ENCODE results near the gene TRAFD1. TPM values are rescaled to one million over a fixed set of nuclear protein-coding genes. Genes with fewer than 3 reads are reported as not detected.

TRAFD1 gene
- total and polyA plus RNA-seq, 2 of the 8 experiments (the other 6 are each of a cell fraction or from before 2014, with no cell fraction given): 18.1 to 33.1 TPM

DNA sequence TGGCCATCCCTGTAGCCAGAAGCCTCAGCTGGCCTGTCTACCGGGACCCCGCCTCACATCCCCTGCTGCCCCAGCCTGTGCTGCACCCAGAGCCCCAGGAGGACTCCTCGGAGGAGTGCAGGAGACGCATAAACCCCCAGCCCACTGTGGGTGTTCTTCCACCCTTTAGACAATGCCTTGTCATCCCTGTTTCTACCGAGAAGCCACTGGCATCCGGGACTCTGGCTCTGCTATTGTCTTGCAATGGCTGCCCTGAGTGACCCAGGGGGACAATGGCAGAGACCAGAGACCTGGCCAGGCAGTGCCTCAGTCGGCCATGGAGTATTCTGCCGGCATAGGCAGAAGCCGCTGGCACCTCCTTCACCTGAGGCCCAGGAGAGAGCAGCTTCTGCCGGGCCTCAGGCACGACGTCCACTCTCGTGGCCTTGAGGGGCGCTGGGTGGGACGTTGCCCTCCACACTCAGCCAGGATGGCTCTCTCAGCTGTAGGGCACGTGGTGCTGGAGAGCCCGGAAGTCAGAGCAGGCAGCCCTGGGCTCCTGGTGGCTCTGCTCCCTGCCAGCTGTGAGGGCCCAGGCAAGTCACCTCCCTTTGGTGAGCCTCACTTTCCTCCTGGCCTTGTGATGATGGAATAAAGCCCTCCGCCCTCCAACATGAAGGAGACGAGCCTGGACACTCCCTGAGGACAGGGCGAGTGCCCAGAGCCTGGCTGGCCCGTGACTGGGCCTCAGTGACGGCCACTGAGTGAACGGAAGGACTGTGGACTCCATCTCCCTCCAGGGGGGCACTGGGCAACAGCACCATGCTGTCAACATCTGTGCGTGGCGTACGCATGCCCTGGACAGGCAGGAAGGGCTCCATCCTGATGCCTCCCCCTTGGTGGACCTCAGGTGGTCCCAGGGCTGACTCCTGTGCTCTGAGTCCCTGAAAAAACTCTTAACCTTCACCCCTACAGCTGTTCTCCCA lies 41.0 kb downstream of the TRAFD1 start:
- Histone ChIP-seq H4K20me1 (replicated peaks in 1 of 2; ENCODE audit: control insufficient read depth in 1 of 2, insufficient read depth in 2 of 2, low read length in 2 of 2) (no peaks in the 10 kb centered on the region), H2AK5ac (ENCODE audit: low read depth, low read length) (no peak overlapping the region), H2AFZ (ENCODE audit: low read length) (no peak overlapping the region), H2BK12ac (ENCODE audit: low read depth, low read length) (no peak overlapping the region), H4K5ac (ENCODE audit: insufficient read length, low read depth, low read length) (no peak overlapping the region), H3K9ac (replicated peaks in 1 of 4; ENCODE audit: extremely low read depth in 1 of 4, low read depth in 3 of 4, low read length in 3 of 4) (no peak overlapping the region; a peak in 1 of 7 replicates), H2BK5ac (ENCODE audit: low read depth, low read length) (no peak overlapping the region), H3K4me1 (replicated peaks in 1 of 4; ENCODE audit: control insufficient read depth in 3 of 4, insufficient read depth in 4 of 4, low read length in 3 of 4) (no peaks in the 10 kb centered on the region; a peak in 1 of 7 replicates), H4K8ac (ENCODE audit: extremely low read depth, insufficient read depth, low read length) (peak overlapping the region; percentile 72; the same call in 1 of the 2 replicates), H3K23ac (ENCODE audit: insufficient read length) (no peak overlapping the region), H3K14ac (ENCODE audit: insufficient read length) (no peak overlapping the region), H2BK120ac (replicated peaks; ENCODE audit: low read depth, low read length) (no peak overlapping the region), H2BK15ac (ENCODE audit: low read length) (no peak overlapping the region), H4K91ac (replicated peaks; ENCODE audit: insufficient read length, low read length) (no peak overlapping the region), H3K56ac (replicated peaks; ENCODE audit: insufficient read length, low read depth, low read length) (no peak overlapping the region), H3K27me3 (replicated peaks in 1 of 4; ENCODE audit: control insufficient read depth in 3 of 4, extremely low read depth in 1 of 4, insufficient read depth in 3 of 4, low read length in 3 of 4) (no peaks in the 10 kb centered on the region), H3K4me2 (ENCODE audit: insufficient read depth in 1 of 2, low read depth in 2 of 2, low read length in 2 of 2) (no peak overlapping the region), H2BK20ac (ENCODE audit: low read length) (0 out of 2 replicates have a peak overlapping the region, but pooled peaks have one; percentile 21), H3K4me3 (ENCODE audit: extremely low read depth in 1 of 4, insufficient read depth in 2 of 4, low read depth in 3 of 4, low read length in 4 of 4) (no peak overlapping the region), H3K4ac (replicated peaks; ENCODE audit: insufficient read length, low read depth, low read length) (no peak overlapping the region), H3K9me3 (ENCODE audit: insufficient read depth in 2 of 2, low read depth in 1 of 2, low read length in 1 of 2) (no peaks in the 10 kb centered on the region), H3K36me3 (ENCODE audit: control insufficient read depth in 2 of 4, insufficient read depth in 4 of 4, low read length in 3 of 4) (no peaks in the 10 kb centered on the region; a peak in 1 of 8 replicates), H3K79me2 (ENCODE audit: control insufficient read depth in 1 of 2, insufficient read depth in 2 of 2, low read length in 2 of 2) (no peaks in the 10 kb centered on the region), H3K79me1 (ENCODE audit: low read depth, low read length) (no peaks in the 10 kb centered on the region; the same call in 1 of the 2 replicates), H3K18ac (ENCODE audit: extremely low read depth, low read length) (no peak overlapping the region), H3K23me2 (ENCODE audit: low read depth, low read length) (no peaks in the 10 kb centered on the region), H3K27ac (ENCODE audit: low read depth, low read length) (no peak overlapping the region)
- ChIA-PET CTCF (ENCODE audit: partially characterized antibody) (interaction anchor here (0.6 to 1.2 kb wide), 2 partner anchors 30 to 32 kb away, joined by 4 to 5 read pairs; no protein-coding TSS in a partner anchor), POLR2A (ENCODE audit: partially characterized antibody) (interaction anchor here (1.1 kb wide), 1 partner anchor 40 kb away, joined by 4 read pairs; no protein-coding TSS in a partner anchor)
- FAIRE-seq: no peak
- DNase-seq (ENCODE audit: low read depth in 1 of 2, low spot score in 2 of 2): no peak
- 90% methylated on average over 26 of the region's 26 CpGs; no CpG with 5 or more reads in 1 of the 2 experiments for WGBS, 2 experiments (ENCODE audit: extremely low coverage in 1 of 2, insufficient coverage in 1 of 2, insufficient read length in 1 of 2, insufficient replicate concordance in 2 of 2, low coverage in 1 of 2, low lambda C conversion rate in 2 of 2, missing lambda C conversion rate in 1 of 2)
- no peak for TF ChIP-seq SAP30 (IDR thresholded peaks at IDR 0.05; ENCODE audit: insufficient read depth, insufficient replicate concordance, low read length)
- TF ChIP-seq, protein P1, sequence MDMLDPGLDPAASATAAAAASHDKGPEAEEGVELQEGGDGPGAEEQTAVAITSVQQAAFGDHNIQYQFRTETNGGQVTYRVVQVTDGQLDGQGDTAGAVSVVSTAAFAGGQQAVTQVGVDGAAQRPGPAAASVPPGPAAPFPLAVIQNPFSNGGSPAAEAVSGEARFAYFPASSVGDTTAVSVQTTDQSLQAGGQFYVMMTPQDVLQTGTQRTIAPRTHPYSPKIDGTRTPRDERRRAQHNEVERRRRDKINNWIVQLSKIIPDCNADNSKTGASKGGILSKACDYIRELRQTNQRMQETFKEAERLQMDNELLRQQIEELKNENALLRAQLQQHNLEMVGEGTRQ (IDR thresholded peaks at IDR 0.05; ENCODE audit: low read length): no peak
- no peak for TF ChIP-seq SIN3A (conservative IDR thresholded peaks at IDR 0.05 in 1 of 2, IDR thresholded peaks at IDR 0.05 in 1 of 2; ENCODE audit: low read depth in 1 of 2, low read length in 2 of 2)
- no peak for TF ChIP-seq CHD1 (IDR thresholded peaks at IDR 0.05; ENCODE audit: low read depth, low read length)
- TF ChIP-seq EGR1 (IDR thresholded peaks at IDR 0.05; ENCODE audit: borderline replicate concordance, low read depth, low read length): no peak
- TF ChIP-seq BRCA1 (IDR thresholded peaks at IDR 0.05; ENCODE audit: low read depth, low read length): no peak

Data from H1 (cell line).